ENCODE data around the gene KNTC1.
A peak's percentile ranks its signal among the peaks of the same experiment; 100 is the strongest.
"Not testable (repeated sequence)": the region's sequence is repeated elsewhere in the genome, so short reads cannot be mapped to it uniquely, and the experiment has no call there.

The KNTC1 gene, protein sequence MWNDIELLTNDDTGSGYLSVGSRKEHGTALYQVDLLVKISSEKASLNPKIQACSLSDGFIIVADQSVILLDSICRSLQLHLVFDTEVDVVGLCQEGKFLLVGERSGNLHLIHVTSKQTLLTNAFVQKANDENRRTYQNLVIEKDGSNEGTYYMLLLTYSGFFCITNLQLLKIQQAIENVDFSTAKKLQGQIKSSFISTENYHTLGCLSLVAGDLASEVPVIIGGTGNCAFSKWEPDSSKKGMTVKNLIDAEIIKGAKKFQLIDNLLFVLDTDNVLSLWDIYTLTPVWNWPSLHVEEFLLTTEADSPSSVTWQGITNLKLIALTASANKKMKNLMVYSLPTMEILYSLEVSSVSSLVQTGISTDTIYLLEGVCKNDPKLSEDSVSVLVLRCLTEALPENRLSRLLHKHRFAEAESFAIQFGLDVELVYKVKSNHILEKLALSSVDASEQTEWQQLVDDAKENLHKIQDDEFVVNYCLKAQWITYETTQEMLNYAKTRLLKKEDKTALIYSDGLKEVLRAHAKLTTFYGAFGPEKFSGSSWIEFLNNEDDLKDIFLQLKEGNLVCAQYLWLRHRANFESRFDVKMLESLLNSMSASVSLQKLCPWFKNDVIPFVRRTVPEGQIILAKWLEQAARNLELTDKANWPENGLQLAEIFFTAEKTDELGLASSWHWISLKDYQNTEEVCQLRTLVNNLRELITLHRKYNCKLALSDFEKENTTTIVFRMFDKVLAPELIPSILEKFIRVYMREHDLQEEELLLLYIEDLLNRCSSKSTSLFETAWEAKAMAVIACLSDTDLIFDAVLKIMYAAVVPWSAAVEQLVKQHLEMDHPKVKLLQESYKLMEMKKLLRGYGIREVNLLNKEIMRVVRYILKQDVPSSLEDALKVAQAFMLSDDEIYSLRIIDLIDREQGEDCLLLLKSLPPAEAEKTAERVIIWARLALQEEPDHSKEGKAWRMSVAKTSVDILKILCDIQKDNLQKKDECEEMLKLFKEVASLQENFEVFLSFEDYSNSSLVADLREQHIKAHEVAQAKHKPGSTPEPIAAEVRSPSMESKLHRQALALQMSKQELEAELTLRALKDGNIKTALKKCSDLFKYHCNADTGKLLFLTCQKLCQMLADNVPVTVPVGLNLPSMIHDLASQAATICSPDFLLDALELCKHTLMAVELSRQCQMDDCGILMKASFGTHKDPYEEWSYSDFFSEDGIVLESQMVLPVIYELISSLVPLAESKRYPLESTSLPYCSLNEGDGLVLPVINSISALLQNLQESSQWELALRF (N-terminal part only)

DNA sequence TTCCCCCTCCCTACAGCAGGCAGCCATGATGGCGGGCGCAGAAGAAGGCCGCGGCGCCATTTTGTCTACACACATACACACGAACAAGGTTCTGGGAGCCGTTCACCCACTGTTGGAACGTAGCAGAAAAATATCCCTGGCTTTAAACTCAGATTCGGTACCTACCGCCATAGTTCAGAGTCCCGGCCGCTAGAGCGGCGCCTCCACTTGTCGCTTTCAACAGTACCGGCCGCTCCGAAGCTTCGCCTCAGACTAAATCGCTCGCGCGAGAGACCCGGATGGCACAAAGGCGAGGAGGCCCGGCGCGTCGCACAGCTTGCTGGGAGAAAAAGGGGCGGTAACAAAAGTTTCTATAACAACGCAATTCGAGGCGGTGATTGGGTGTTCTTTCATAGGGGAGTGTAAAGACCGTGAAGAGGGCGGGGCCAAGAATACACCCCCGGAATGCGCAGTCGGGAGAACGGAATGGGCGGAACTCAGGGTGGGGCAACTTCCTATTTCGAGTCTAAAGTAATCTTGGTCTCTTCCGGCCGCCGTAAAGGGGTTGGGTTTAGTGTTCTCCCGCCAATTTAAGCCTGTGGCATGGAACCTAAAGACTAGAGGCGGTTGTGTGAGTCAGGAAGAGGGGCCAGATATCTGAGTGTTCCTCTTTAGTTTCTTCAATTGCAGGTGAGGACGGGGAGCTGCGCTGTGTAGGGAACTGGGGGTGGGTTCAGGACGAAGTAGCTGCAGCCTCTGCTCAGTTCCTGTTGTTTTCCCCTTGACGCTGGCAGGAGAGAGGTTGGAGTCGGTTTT lies at the start of gene KNTC1, which contains the start of gene RSRC2:
KNTC1 (plus strand) TSS at position 567 of the 795 bp plus-strand sequence. CDS start 2,815 bp downstream, outside the sequence.
RSRC2 (minus strand) TSS at position 254 of the 795 bp plus-strand sequence; CDS start at position 171, 83 bp downstream.
- H3K9me3 ChIP-seq, result no peaks in the 10 kb centered on the region
- TF ChIP-seq, protein P1, sequence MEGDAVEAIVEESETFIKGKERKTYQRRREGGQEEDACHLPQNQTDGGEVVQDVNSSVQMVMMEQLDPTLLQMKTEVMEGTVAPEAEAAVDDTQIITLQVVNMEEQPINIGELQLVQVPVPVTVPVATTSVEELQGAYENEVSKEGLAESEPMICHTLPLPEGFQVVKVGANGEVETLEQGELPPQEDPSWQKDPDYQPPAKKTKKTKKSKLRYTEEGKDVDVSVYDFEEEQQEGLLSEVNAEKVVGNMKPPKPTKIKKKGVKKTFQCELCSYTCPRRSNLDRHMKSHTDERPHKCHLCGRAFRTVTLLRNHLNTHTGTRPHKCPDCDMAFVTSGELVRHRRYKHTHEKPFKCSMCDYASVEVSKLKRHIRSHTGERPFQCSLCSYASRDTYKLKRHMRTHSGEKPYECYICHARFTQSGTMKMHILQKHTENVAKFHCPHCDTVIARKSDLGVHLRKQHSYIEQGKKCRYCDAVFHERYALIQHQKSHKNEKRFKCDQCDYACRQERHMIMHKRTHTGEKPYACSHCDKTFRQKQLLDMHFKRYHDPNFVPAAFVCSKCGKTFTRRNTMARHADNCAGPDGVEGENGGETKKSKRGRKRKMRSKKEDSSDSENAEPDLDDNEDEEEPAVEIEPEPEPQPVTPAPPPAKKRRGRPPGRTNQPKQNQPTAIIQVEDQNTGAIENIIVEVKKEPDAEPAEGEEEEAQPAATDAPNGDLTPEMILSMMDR (IDR thresholded peaks at IDR 0.05), result no peak
- intact Hi-C loops (cut with DNase I; ENCODE audit: low total_unique reads), result loop anchor here (2.0 to 5.0 kb wide), 2 partner anchors 26 to 225 kb away; partner anchors contain the start of genes DENR and ZCCHC8

DNA sequence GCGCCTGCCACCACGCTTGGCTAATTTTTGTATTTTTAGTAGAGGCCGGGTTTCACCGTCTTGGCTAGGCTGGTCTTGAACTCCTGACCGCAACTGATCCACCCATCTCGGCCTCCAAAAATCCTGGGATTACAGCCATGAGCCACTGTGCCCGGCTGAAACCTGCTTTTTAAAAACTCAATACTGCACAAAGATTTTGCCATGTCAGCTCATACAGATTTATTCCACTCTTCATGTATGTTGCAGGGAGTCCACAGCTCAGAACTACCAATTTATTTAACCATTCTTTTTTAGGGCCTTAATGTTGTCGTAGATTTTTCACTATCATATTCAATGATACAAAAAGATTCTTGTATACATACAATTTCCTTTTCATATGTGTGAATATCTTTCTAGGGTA lies 46.3 kb upstream of the KNTC1 start:
- H3K9me3 ChIP-seq, result no peaks in the 10 kb centered on the region
- intact Hi-C loops (cut with DNase I; ENCODE audit: low total_unique reads), result no loop called here
- H3K36me3 ChIP-seq, result peaks cover 68 to 97% (median 77%) of the 10 kb centered on the region in 3 donors
- H3K4me1 ChIP-seq, result no peaks in the 10 kb centered on the region
- DNase-seq, result no peak
- H3K4me3 ChIP-seq, result no peak overlapping the region
- TF ChIP-seq, protein P1 (IDR thresholded peaks at IDR 0.05), result no peak
- no peak overlapping the region for H3K27ac ChIP-seq
- H3K27me3 ChIP-seq, result no peaks in the 10 kb centered on the region

More for the DNA sequence above, at the start of gene KNTC1, which contains the start of gene RSRC2:
- peaks cover 4 to 6% (median 4%) of the 10 kb centered on the region in 3 donors for H3K36me3 ChIP-seq
- DNase-seq, result peak; percentile 99
- H3K4me3 ChIP-seq, result peak within 1 kb of the TSS; percentile 58 to 75
- no peaks in the 10 kb centered on the region for H3K27me3 ChIP-seq
- H3K4me1 ChIP-seq, result peaks cover 0 to 43% (median 29%) of the 10 kb centered on the region in 4 donors
- peak within 1 kb of the TSS; percentile 91 to 98 for H3K27ac ChIP-seq

DNA sequence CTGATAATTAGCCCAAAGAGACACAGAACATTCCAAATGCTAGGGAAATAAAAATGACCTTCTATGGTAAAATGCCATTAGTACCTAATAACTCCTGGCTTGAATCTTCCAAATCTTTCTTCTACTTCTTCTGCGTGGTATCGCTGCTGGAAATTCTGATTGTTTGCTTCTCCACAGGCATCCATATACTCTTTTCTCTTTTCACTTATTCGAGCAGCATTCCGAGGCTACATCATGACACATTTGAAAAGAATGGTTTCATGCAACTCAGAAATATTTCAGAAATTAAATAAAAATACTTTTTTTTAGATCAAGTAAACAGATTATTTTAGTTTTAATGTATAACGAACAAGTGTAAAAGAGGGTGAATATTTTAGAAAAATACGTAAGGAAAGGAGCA lies 45.2 kb upstream of the KNTC1 start:
- Histone ChIP-seq H3K4me1 (no peaks in the 10 kb centered on the region), H3K27me3 (no peaks in the 10 kb centered on the region), H3K27ac (no peak overlapping the region), H3K9me3 (no peaks in the 10 kb centered on the region), H3K36me3 (peaks cover 66 to 97% (median 67%) of the 10 kb centered on the region in 3 donors), H3K4me3 (no peak overlapping the region)
- TF ChIP-seq, protein P1 (IDR thresholded peaks at IDR 0.05), result no peak
- no peak for DNase-seq
- intact Hi-C loops (cut with DNase I; ENCODE audit: low total_unique reads), result no loop called here

DNA sequence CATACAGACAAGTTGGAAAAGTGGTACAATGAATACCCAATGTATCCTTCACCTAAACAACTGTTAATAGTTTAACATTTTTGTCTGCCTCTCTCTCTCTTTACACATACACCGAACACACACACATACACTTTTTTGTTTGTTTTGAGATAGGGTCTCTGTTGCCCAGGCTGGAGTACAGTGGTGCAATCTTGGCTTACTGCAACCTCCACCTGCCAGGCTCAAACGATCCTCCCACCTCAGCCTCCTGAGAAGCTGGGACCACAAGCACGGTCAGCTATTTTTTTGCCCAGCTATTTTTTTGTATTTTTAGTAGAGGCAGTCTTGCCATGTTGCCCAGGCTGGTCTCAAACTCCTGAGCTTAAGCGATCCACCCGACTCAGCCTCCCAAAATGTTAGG lies 43.1 kb upstream of the KNTC1 start:
- DNase-seq, result no peak
- intact Hi-C loops (cut with DNase I; ENCODE audit: low total_unique reads), result no loop called here
- no peaks in the 10 kb centered on the region for H3K9me3 ChIP-seq
- TF ChIP-seq, protein P1 (IDR thresholded peaks at IDR 0.05), result no peak
- H3K27ac ChIP-seq, result no peak overlapping the region
- no peaks in the 10 kb centered on the region for H3K27me3 ChIP-seq
- no peak overlapping the region for H3K4me3 ChIP-seq
- peaks cover 66 to 97% (median 68%) of the 10 kb centered on the region in 3 donors for H3K36me3 ChIP-seq
- no peaks in the 10 kb centered on the region for H3K4me1 ChIP-seq

DNA sequence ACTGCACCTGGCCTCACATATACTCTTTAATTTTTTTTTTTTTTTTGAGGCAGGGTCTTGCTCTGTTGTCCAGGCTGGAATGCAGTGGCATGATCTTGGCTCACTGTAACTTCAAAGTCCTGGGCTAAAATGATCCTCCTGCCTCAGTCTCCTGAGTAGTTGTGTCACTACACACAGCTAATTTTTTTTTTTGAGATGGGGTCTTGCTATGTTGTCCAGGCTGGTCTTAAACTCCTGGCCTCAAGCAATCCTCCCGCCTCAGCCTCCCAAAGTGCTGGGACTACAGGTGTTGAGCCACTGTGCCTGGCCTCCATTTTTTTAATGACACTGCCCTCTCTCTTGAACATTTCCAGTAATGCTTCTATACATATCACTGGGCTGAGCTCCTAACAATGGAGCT lies 42.7 kb upstream of the KNTC1 start:
- DNase-seq; H3K27ac ChIP-seq; H3K9me3 ChIP-seq; H3K27me3 ChIP-seq; H3K4me1 ChIP-seq; H3K4me3 ChIP-seq; intact Hi-C loops (cut with DNase I; ENCODE audit: low total_unique reads): not testable (repeated sequence)
- peaks cover 66 to 97% (median 68%) of the 10 kb centered on the region in 3 donors for H3K36me3 ChIP-seq

DNA sequence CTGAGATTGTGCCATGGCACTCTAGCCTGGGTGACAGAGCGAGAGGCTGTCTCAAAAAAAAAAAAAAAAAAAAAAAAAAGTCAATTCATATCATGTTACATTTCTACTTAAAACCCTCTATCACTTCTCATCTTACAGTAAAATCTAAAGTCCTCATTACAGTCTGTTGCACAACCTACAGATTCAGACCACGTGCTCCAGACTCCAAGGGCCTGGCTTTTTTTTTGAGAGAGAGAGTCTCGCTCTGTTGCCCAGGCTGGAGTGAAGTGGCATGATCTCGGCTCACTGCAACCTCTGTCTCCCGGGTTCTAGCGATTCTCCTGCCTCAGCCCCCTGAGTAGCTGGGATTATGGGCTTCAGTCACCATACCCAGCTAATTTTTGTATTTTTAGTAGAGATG lies 40.7 kb upstream of the KNTC1 start:
- H3K27ac ChIP-seq; H3K4me1 ChIP-seq; H3K27me3 ChIP-seq; H3K4me3 ChIP-seq; intact Hi-C loops (cut with DNase I; ENCODE audit: low total_unique reads); DNase-seq; H3K9me3 ChIP-seq: not testable (repeated sequence)
- H3K36me3 ChIP-seq, result peaks cover 64 to 97% (median 70%) of the 10 kb centered on the region in 3 donors

Data from tibial artery (tissue), 4 donors.